Smooth muscle cell of the pulmonary artery (primary cell): ENCODE results near the gene ZNF827. TPM values are rescaled to one million over a fixed set of nuclear protein-coding genes. Genes with fewer than 3 reads are reported as not detected.

Source experiments
- total RNA-seq: library from RNA; depleted of rRNA; stranded (reverse); fragments of >200 nt; gene quantifications from 2 replicates; pipeline ENCODE4 v1.2.3, GENCODE V29; 2014

The ZNF827 gene, protein sequence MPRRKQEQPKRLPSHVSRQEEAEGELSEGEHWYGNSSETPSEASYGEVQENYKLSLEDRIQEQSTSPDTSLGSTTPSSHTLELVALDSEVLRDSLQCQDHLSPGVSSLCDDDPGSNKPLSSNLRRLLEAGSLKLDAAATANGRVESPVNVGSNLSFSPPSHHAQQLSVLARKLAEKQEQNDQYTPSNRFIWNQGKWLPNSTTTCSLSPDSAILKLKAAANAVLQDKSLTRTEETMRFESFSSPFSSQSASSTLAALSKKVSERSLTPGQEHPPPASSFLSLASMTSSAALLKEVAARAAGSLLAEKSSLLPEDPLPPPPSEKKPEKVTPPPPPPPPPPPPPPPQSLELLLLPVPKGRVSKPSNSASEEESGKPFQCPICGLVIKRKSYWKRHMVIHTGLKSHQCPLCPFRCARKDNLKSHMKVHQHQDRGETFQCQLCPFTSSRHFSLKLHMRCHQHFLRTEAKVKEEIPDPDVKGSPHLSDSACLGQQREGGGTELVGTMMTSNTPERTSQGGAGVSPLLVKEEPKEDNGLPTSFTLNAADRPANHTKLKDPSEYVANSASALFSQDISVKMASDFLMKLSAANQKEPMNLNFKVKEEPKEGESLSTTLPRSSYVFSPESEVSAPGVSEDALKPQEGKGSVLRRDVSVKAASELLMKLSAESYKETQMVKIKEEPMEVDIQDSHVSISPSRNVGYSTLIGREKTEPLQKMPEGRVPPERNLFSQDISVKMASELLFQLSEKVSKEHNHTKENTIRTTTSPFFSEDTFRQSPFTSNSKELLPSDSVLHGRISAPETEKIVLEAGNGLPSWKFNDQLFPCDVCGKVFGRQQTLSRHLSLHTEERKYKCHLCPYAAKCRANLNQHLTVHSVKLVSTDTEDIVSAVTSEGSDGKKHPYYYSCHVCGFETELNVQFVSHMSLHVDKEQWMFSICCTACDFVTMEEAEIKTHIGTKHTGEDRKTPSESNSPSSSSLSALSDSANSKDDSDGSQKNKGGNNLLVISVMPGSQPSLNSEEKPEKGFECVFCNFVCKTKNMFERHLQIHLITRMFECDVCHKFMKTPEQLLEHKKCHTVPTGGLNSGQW
- 7.6 and 11.7 TPM in 2 replicates for total RNA-seq

DNA sequence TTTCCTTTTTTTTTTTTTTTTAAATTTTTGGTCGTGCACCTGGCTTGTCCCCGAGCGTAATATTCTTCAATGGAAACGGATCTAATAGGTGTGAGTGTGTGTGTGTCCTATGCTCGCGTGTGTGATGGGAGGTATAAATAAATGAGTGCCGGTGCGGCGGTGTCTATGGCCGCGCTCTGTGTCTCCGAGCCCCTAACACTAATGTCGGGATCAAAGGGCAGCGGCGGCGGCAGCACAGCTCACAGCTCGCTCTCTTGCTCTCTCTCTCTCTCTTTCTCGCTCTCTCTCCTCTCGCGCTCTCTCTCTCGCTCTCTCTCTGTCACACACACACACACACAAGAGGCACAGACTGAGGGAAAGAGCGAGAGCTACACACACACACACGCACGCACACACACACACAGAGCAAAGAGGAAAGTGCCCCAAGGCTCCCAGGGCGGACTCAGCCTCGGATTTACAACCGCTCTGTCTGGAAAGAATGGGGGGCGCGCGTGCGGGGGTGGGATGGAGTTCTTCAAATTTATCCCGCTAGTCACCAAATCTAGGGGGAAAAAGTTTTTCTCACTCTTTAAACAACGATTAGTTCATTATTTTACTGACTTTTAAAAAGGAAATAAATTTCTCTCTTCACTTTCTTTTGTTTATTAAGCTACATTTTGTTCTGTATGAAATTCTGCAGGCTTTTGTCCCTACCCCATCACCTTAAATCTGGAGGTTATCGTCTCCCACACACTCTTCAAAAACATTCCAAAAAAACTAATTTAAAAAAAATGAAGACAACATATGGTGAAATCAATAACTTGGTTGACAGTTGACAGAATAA lies at the start of gene ZNF827:
Gene ZNF827, minus strand, starts transcription at position 206 of the 823 bp plus-strand sequence. CDS start 416 bp downstream, outside the sequence.

Other genes starting within 250 kb of the ZNF827 start
- gene LSM6, start 236.9 kb upstream of the ZNF827 start, total RNA-seq: 15.4 and 19.6 TPM in 2 replicates